ENCODE results near the gene HIC2. TPM values are rescaled to one million over a fixed set of nuclear protein-coding genes. Genes with fewer than 3 reads are reported as not detected.
A peak's percentile ranks its signal among the peaks of the same experiment; 100 is the strongest.
"Not testable (repeated sequence)": the region's sequence is repeated elsewhere in the genome, so short reads cannot be mapped to it uniquely, and the experiment has no call there.

HIC2 gene
- total and polyA plus RNA-seq, 9 of the 15 experiments (the other 6 are each of a cell fraction or from before 2014, with no cell fraction given), result 1.7 to 117 (median 35.5) TPM

GRCh38 chr22:21467337-21468193, 50.4 kb downstream of the HIC2 start, which contains the start of gene TMEM191C:
Gene TMEM191C (plus strand): TSS chr22:21467387. CDS start chr22:21467460, 73 bp downstream.
- H3K9me3 ChIP-seq (replicated peaks; ENCODE audit: control insufficient read depth, insufficient read depth, low read depth, low read length); H3K27me3 ChIP-seq (ENCODE audit: control insufficient read depth in 2 of 2, insufficient read depth in 2 of 2, low read length in 2 of 2); CTCF ChIA-PET (ENCODE audit: low intra/inter-chr PET ratio); intact Hi-C loops (cut with micrococcal nuclease); H3K79me2 ChIP-seq (ENCODE audit: control insufficient read depth, insufficient read depth, low read length); POLR2A ChIA-PET; in situ Hi-C loops (cut with MboI); H3K9me1 ChIP-seq (ENCODE audit: control insufficient read depth, insufficient read depth, low read length); H3K36me3 ChIP-seq (ENCODE audit: control insufficient read depth, insufficient read depth, low read length); H4K20me1 ChIP-seq (replicated peaks; ENCODE audit: control insufficient read depth, insufficient read depth, low read length); DNase-seq (ENCODE audit: extremely low read depth in 1 of 4, low spot score in 3 of 4); TF ChIP-seq ATF1 (CRISPR knock-in tag; IDR thresholded peaks at IDR 0.05): not testable (repeated sequence)
- Histone ChIP-seq H3K4me2 (ENCODE audit: insufficient read depth, low read length) (peak within 1 kb of the TSS; percentile 42; the same call in 1 of the 2 replicates), H3K9ac (ENCODE audit: insufficient read depth in 1 of 2, low read depth in 2 of 2, low read length in 2 of 2) (peak within 1 kb of the TSS; percentile 26 to 86; a peak in 3 of 4 replicates), H3K27ac (ENCODE audit: extremely low read depth, low read depth, low read length) (peak within 1 kb of the TSS; percentile 44; the same call in 1 of the 3 replicates), H2AFZ (ENCODE audit: low read depth, low read length) (peak within 1 kb of the TSS; percentile 74), H3K4me3 (peak within 1 kb of the TSS; percentile 42), H3K4me1 (replicated peaks in 1 of 2; ENCODE audit: control insufficient read depth in 2 of 2, insufficient read depth in 2 of 2, low read length in 2 of 2) (peaks cover 0 to 11% of the 10 kb centered on the region in 2 experiments; a peak in 2 of 5 replicates)
- peak; percentile 82 for FAIRE-seq
- BruUV-seq (replicated peaks), result TSS peak; percentile 49
- peak; percentile 18 for ATAC-seq
- WGBS (ENCODE audit: insufficient coverage, low coverage, missing lambda C conversion rate), result 0% methylated on average over 16 of the region's 74 CpGs
- 0 out of 2 replicates have a peak, but pooled peaks have one; percentile 23 for TF ChIP-seq ZFX (CRISPR knock-in tag; IDR thresholded peaks at IDR 0.05)
- peak; percentile 53 for TF ChIP-seq CXXC5 (CRISPR knock-in tag; IDR thresholded peaks at IDR 0.05)
- TF ChIP-seq NRF1 (conservative IDR thresholded peaks at IDR 0.05 in 1 of 2, IDR thresholded peaks at IDR 0.05 in 1 of 2), result peak; percentile 71 to 74
- TF ChIP-seq, protein P1, sequence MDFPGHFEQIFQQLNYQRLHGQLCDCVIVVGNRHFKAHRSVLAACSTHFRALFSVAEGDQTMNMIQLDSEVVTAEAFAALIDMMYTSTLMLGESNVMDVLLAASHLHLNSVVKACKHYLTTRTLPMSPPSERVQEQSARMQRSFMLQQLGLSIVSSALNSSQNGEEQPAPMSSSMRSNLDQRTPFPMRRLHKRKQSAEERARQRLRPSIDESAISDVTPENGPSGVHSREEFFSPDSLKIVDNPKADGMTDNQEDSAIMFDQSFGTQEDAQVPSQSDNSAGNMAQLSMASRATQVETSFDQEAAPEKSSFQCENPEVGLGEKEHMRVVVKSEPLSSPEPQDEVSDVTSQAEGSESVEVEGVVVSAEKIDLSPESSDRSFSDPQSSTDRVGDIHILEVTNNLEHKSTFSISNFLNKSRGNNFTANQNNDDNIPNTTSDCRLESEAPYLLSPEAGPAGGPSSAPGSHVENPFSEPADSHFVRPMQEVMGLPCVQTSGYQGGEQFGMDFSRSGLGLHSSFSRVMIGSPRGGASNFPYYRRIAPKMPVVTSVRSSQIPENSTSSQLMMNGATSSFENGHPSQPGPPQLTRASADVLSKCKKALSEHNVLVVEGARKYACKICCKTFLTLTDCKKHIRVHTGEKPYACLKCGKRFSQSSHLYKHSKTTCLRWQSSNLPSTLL (IDR thresholded peaks at IDR 0.05), result peak; percentile 91
- peak; percentile 53; the same call in 1 of the 2 replicates for TF ChIP-seq HDAC8 (tag; IDR thresholded peaks at IDR 0.05)
- TF ChIP-seq KDM2B (CRISPR knock-in tag; IDR thresholded peaks at IDR 0.05), result peak; percentile 95
- TF ChIP-seq CC2D1A (IDR thresholded peaks at IDR 0.05), result peak; percentile 76; the same call in 1 of the 2 replicates
- peak in 1 of 2 experiments; percentile 44; a peak in 1 of 4 replicates for TF ChIP-seq MAZ (CRISPR knock-in tag; conservative IDR thresholded peaks at IDR 0.05 in 1 of 2, IDR thresholded peaks at IDR 0.05 in 1 of 2)
- 0 out of 2 replicates have a peak, but pooled peaks have one; percentile 49 for TF ChIP-seq ZBTB17 (CRISPR knock-in tag; IDR thresholded peaks at IDR 0.05)
- peak; percentile 43; the same call in 1 of the 2 replicates for TF ChIP-seq ZNF263 (CRISPR knock-in tag; IDR thresholded peaks at IDR 0.05; ENCODE audit: borderline replicate concordance)
- 0 out of 2 replicates have a peak, but pooled peaks have one; percentile 18 for TF ChIP-seq GATAD2A (IDR thresholded peaks at IDR 0.05)
- TF ChIP-seq CTBP1 (IDR thresholded peaks at IDR 0.05; ENCODE audit: borderline replicate concordance), result peak; percentile 68; the same call in 1 of the 2 replicates
- peak; percentile 38; the same call in 1 of the 2 replicates for TF ChIP-seq ATF1 (tag; IDR thresholded peaks at IDR 0.05)

Measured in K562 (cell line).